Neural cell (in vitro differentiated cells): ENCODE results near the gene PPP3CA. TPM values are rescaled to one million over a fixed set of nuclear protein-coding genes. Genes with fewer than 3 reads are reported as not detected.

Source experiments
- H2AFZ ChIP-seq: fragments of 200-600, 300-800 bp; sonication (generic), shearing (Covaris generic); 2 replicates; pipeline ENCODE4 v1.6.0; 2014; ENCODE audit warnings: low read depth, mild to moderate bottlenecking, antibody characterized with exemption, low read length, moderate library complexity
- H3F3A ChIP-seq: fragments of 200-600 bp; shearing (Covaris generic); 2 replicates; pipeline ENCODE4 v1.6.1; 2016; ENCODE audit warnings: mild to moderate bottlenecking, moderate library complexity, mixed read lengths, antibody characterized with exemption, low read length; ENCODE audit not compliant: insufficient read depth, poor library complexity, severe bottlenecking
- H3K27ac ChIP-seq: fragments of 200-600, 300-800 bp; sonication (generic), shearing (Covaris generic); 2 replicates; pipeline ENCODE4 v1.5.1; 2014; ENCODE audit warnings: mild to moderate bottlenecking, low read length, moderate library complexity
- H3K27me3 ChIP-seq: fragments of 300-800, 200-600 bp; sonication (generic), shearing (Covaris generic); 2 replicates; pipeline ENCODE4 v1.6.0; 2014; ENCODE audit warnings: mild to moderate bottlenecking, low read depth, low read length, moderate library complexity; ENCODE audit not compliant: insufficient read depth
- H3K36me3 ChIP-seq: fragments of 300-800, 200-600 bp; sonication (generic), shearing (Covaris generic); 2 replicates; pipeline ENCODE4 v1.5.1; 2014; ENCODE audit warnings: mild to moderate bottlenecking, antibody characterized with exemption, low read length, moderate library complexity; ENCODE audit not compliant: insufficient read depth
- H3K4me2 ChIP-seq: fragments of 300-800, 200-600 bp; sonication (generic), shearing (Covaris generic); 2 replicates; pipeline ENCODE4 v1.6.0; 2014; ENCODE audit warnings: mild to moderate bottlenecking, low read length
- H3K4me3 ChIP-seq: fragments of 300-800, 200-600 bp; sonication (generic), shearing (Covaris generic); 2 replicates; pipeline ENCODE4 v1.5.1; 2014; ENCODE audit warnings: mild to moderate bottlenecking, low read length, moderate library complexity
- H3K79me2 ChIP-seq: fragments of 200-600 bp; shearing (Covaris generic); replicated peaks from 2 replicates; pipeline ENCODE4 v1.6.0; 2014; ENCODE audit warnings: mild to moderate bottlenecking, low read length, moderate library complexity; ENCODE audit not compliant: insufficient read depth
- H3K9ac ChIP-seq: fragments of 300-800, 200-600 bp; sonication (generic), shearing (Covaris generic); 2 replicates; pipeline ENCODE4 v1.6.1; 2016; ENCODE audit warnings: mild to moderate bottlenecking, low read length, mixed read lengths
- H3K9me2 ChIP-seq: fragments of 200-600 bp; shearing (Covaris generic); 2 replicates; pipeline ENCODE4 v1.6.1; 2016; ENCODE audit warnings: mild to moderate bottlenecking, low read length, mixed read lengths; ENCODE audit not compliant: insufficient read depth
- H3K9me3 ChIP-seq: fragments of 200-600, 300-800 bp; sonication (generic), shearing (Covaris generic); 2 replicates; pipeline ENCODE4 v1.6.1; 2016; ENCODE audit warnings: mild to moderate bottlenecking, mixed run types, low read length, moderate library complexity, mixed read lengths
- H4K20me1 ChIP-seq: fragments of 200-600 bp; shearing (Covaris generic); 2 replicates; pipeline ENCODE4 v1.6.1; 2016; ENCODE audit warnings: mild to moderate bottlenecking, mixed run types; ENCODE audit not compliant: insufficient read depth
- CTCF ChIP-seq: fragments of 450-650 bp; IDR thresholded peaks from 2 replicates; pipeline ENCODE4 v1.5.1; 2014; ENCODE audit warnings: antibody characterized with exemption, mild to moderate bottlenecking, moderate library complexity; ENCODE audit not compliant: poor library complexity, severe bottlenecking
- EP300 ChIP-seq: fragments of 450-650 bp; conservative IDR thresholded peaks from 2 replicates; pipeline ENCODE4 v1.6.1; 2014; ENCODE audit warnings: antibody characterized with exemption, mild to moderate bottlenecking, moderate library complexity; ENCODE audit not compliant: poor library complexity, severe bottlenecking
- EZH2 ChIP-seq: fragments of 200-600, 300-800 bp; shearing (Covaris generic), sonication (generic); IDR thresholded peaks from 2 replicates; pipeline ENCODE4 v1.6.1; 2014; ENCODE audit warnings: antibody characterized with exemption, low read length, borderline replicate concordance, mild to moderate bottlenecking; ENCODE audit not compliant: insufficient read depth, poor library complexity, severe bottlenecking
- MXI1 ChIP-seq: fragments of 450-650 bp; conservative IDR thresholded peaks from 2 replicates; pipeline ENCODE4 v1.6.1; 2014; ENCODE audit warnings: antibody characterized with exemption, mild to moderate bottlenecking; ENCODE audit not compliant: poor library complexity, severe bottlenecking
- POLR2AphosphoS5 ChIP-seq: IDR thresholded peaks from 2 replicates; pipeline ENCODE4 v1.6.1; 2012
- RAD21 ChIP-seq: fragments of 450-650 bp; conservative IDR thresholded peaks from 2 replicates; pipeline ENCODE4 v1.6.1; 2014; ENCODE audit warnings: antibody characterized with exemption, mild to moderate bottlenecking, moderate library complexity
- REST ChIP-seq: IDR thresholded peaks from 2 replicates; pipeline ENCODE4 v1.6.1; 2012; ENCODE audit warnings: borderline replicate concordance
- SMC3 ChIP-seq: fragments of 450-650 bp; conservative IDR thresholded peaks from 2 replicates; pipeline ENCODE4 v1.6.1; 2014; ENCODE audit warnings: antibody characterized with exemption, mild to moderate bottlenecking, moderate library complexity; ENCODE audit not compliant: poor library complexity
- TAF1 ChIP-seq: IDR thresholded peaks from 2 replicates; pipeline ENCODE4 v1.6.1; 2012; ENCODE audit warnings: low read depth
- polyA minus RNA-seq: library from RNA; depleted of rRNA, polyadenylated mRNA; stranded (reverse); fragments of >200 nt; gene quantifications from 2 replicates; pipeline ENCODE4 v1.2.3, GENCODE V29; 2014
- polyA plus RNA-seq: library from polyadenylated mRNA; depleted of rRNA; stranded (reverse); fragments of >200 nt; gene quantifications from 2 replicates; pipeline ENCODE4 v1.2.3, GENCODE V29; 2014

The PPP3CA gene
- polyA plus RNA-seq (63.1 and 78.2 TPM in 2 replicates), polyA minus RNA-seq (158 and 165 TPM in 2 replicates)

GRCh38 chr4:101347267-101347556, at the start of gene PPP3CA:
Gene PPP3CA (minus strand): TSS chr4:101347526.
- no peaks in the 10 kb centered on the region for H3K36me3 ChIP-seq
- peak within 1 kb of the TSS; percentile 89 for H3K27ac ChIP-seq
- H3K27me3 ChIP-seq = no peaks in the 10 kb centered on the region
- peak within 1 kb of the TSS; percentile 75 for H3K4me3 ChIP-seq
- H3K9me2 ChIP-seq = no peaks in the 10 kb centered on the region
- no peak for TF ChIP-seq SMC3
- TF ChIP-seq EP300 = no peak
- TF ChIP-seq TAF1 = no peak
- peak; percentile 37 for TF ChIP-seq MXI1
- no peak for TF ChIP-seq CTCF
- TF ChIP-seq EZH2 = no peak
- TF ChIP-seq RAD21 = peak; percentile 21
- peak; percentile 74 for TF ChIP-seq POLR2AphosphoS5
- no peak for TF ChIP-seq REST
- no peaks in the 10 kb centered on the region for H3K9me3 ChIP-seq
- H4K20me1 ChIP-seq = no peaks in the 10 kb centered on the region
- peak within 1 kb of the TSS; percentile 83 for H2AFZ ChIP-seq
- peak within 1 kb of the TSS; percentile 49 for H3K4me2 ChIP-seq
- peaks cover 31% of the 10 kb centered on the region for H3K79me2 ChIP-seq
- H3K9ac ChIP-seq = peak within 1 kb of the TSS; percentile 85
- peaks cover 2% of the 10 kb centered on the region for H3F3A ChIP-seq

GRCh38 chr4:101393256-101393655, 45.9 kb upstream of the PPP3CA start:
- no peak overlapping the region for H2AFZ ChIP-seq
- TF ChIP-seq SMC3 (no peak), TAF1 (no peak)
- no peak overlapping the region for H3K27ac ChIP-seq
- H3K79me2 ChIP-seq = no peaks in the 10 kb centered on the region
- no peaks in the 10 kb centered on the region for H3K9me3 ChIP-seq
- no peak overlapping the region for H3K9ac ChIP-seq
- no peaks in the 10 kb centered on the region for H4K20me1 ChIP-seq
- no peak overlapping the region for H3K4me3 ChIP-seq
- H3K4me2 ChIP-seq = no peak overlapping the region
- no peaks in the 10 kb centered on the region for H3K9me2 ChIP-seq
- no peaks in the 10 kb centered on the region for H3K36me3 ChIP-seq
- H3F3A ChIP-seq = no peaks in the 10 kb centered on the region
- no peaks in the 10 kb centered on the region for H3K27me3 ChIP-seq

- Histone ChIP-seq H4K20me1 (no peaks in the 10 kb centered on the region), H3K36me3 (no peaks in the 10 kb centered on the region), H3K9me3 (no peaks in the 10 kb centered on the region), H3K79me2 (no peaks in the 10 kb centered on the region), H3K4me2 (no peak overlapping the region), H3K27me3 (no peaks in the 10 kb centered on the region), H2AFZ (no peak overlapping the region), H3F3A (no peaks in the 10 kb centered on the region), H3K4me3 (no peak overlapping the region), H3K27ac (no peak overlapping the region), H3K9me2 (no peaks in the 10 kb centered on the region), H3K9ac (no peak overlapping the region)
- TF ChIP-seq POLR2AphosphoS5 = no peak
- TF ChIP-seq EZH2 = no peak
- TF ChIP-seq CTCF = no peak
- TF ChIP-seq MXI1 = no peak
- TF ChIP-seq REST = no peak
- TF ChIP-seq EP300 = no peak
- no peak for TF ChIP-seq TAF1
- TF ChIP-seq RAD21 = no peak
- no peak for TF ChIP-seq SMC3
Measured at GRCh38 chr4:101370663-101371210, 23.4 kb upstream of the PPP3CA start.
